ENCODE data around the gene FCER2. TPM values are rescaled to one million over a fixed set of nuclear protein-coding genes. Genes with fewer than 3 reads are reported as not detected.
A peak's percentile ranks its signal among the peaks of the same experiment; 100 is the strongest.

FCER2 gene
- polyA plus RNA-seq, 2 of the 4 experiments (the other 2 are of a cell fraction) = not detected

DNA sequence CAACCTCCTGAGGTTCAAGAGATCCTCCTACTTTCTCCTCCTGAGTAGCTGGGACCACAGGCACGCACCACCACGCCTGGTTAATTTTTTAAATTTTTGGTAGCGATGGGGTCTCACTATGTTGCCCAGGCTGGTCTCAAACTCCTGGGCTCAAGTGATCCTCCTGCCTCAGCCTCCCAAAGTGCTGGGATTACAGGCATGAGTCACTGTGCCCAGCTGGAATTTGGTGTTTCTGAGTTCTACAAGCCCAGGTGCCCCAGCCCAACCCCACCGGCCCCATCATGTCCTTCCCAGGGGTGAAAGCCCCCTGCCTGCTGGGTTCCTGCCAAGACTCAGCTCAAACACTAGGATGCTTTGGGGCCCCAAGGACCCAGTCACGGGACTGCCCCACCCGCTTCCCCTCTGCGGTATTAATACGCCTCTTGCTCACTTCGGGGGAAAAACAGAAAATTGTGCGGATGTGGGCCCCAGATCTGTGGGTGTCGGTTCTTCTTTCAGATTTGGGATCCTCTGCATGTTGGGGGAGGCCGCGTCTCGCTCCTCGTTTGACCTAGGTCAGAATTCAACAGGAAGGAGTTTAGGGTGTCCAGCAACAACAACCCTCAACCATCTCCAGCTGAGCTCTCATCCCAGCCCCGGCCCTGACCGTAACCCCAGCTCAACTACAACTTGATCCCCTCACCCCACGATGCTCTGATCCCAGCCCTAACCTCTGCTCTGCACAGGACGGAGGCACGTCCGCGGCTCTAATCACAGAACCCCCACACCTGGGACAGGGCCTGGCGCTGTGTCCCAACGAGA lies 3.7 kb upstream of the FCER2 start:
- ChIA-PET POLR2A (no interaction called here), CTCF (no interaction called here)
- Histone ChIP-seq H3K4me2 (no peak overlapping the region), H3K4me3 (no peak overlapping the region), H3K9me3 (no peaks in the 10 kb centered on the region), H3K27ac (no peak overlapping the region), H3K4me1 (no peaks in the 10 kb centered on the region)
- WGBS (ENCODE audit: missing lambda C conversion rate) = 68% methylated on average over 24 of the region's 24 CpGs
- no peak for FAIRE-seq
- no peak for TF ChIP-seq RFX5 (IDR thresholded peaks at IDR 0.05)
- TF ChIP-seq CHD4 (IDR thresholded peaks at IDR 0.05; ENCODE audit: borderline replicate concordance) = no peak
- no peak for TF ChIP-seq MYC (IDR thresholded peaks at IDR 0.05; ENCODE audit: borderline replicate concordance, low read length)
- TF ChIP-seq, protein P1, sequence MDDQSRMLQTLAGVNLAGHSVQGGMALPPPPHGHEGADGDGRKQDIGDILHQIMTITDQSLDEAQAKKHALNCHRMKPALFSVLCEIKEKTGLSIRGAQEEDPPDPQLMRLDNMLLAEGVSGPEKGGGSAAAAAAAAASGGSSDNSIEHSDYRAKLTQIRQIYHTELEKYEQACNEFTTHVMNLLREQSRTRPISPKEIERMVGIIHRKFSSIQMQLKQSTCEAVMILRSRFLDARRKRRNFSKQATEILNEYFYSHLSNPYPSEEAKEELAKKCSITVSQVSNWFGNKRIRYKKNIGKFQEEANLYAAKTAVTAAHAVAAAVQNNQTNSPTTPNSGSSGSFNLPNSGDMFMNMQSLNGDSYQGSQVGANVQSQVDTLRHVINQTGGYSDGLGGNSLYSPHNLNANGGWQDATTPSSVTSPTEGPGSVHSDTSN (IDR thresholded peaks at IDR 0.05) = no peak
- TF ChIP-seq SREBF2 (IDR thresholded peaks at IDR 0.05) = no peak
- TF ChIP-seq, protein P2, sequence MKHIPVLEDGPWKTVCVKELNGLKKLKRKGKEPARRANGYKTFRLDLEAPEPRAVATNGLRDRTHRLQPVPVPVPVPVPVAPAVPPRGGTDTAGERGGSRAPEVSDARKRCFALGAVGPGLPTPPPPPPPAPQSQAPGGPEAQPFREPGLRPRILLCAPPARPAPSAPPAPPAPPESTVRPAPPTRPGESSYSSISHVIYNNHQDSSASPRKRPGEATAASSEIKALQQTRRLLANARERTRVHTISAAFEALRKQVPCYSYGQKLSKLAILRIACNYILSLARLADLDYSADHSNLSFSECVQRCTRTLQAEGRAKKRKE (CRISPR knock-in tag; IDR thresholded peaks at IDR 0.05; ENCODE audit: low read depth) = no peak
- TF ChIP-seq TFCP2L1 (CRISPR knock-in tag; IDR thresholded peaks at IDR 0.05) = no peak
- TF ChIP-seq EHMT2 (IDR thresholded peaks at IDR 0.05; ENCODE audit: low read depth) = no peak
- TF ChIP-seq EHF (CRISPR knock-in tag; IDR thresholded peaks at IDR 0.05) = no peak
- no peak for TF ChIP-seq RNF2 (IDR thresholded peaks at IDR 0.05; ENCODE audit: borderline replicate concordance, low read depth)
- no peak for TF ChIP-seq CBX8 (IDR thresholded peaks at IDR 0.05)
- TF ChIP-seq PHF8 (IDR thresholded peaks at IDR 0.05; ENCODE audit: borderline replicate concordance, low read depth) = no peak
- no peak for TF ChIP-seq GATA3 (IDR thresholded peaks at IDR 0.05; ENCODE audit: borderline replicate concordance)
- TF ChIP-seq ZC3H11A (IDR thresholded peaks at IDR 0.05) = no peak
- TF ChIP-seq SMC3 (IDR thresholded peaks at IDR 0.05) = no peak
- no peak for DNase-seq (ENCODE audit: low read depth in 1 of 2, low spot score in 1 of 2)
- ATAC-seq = no peak

DNA sequence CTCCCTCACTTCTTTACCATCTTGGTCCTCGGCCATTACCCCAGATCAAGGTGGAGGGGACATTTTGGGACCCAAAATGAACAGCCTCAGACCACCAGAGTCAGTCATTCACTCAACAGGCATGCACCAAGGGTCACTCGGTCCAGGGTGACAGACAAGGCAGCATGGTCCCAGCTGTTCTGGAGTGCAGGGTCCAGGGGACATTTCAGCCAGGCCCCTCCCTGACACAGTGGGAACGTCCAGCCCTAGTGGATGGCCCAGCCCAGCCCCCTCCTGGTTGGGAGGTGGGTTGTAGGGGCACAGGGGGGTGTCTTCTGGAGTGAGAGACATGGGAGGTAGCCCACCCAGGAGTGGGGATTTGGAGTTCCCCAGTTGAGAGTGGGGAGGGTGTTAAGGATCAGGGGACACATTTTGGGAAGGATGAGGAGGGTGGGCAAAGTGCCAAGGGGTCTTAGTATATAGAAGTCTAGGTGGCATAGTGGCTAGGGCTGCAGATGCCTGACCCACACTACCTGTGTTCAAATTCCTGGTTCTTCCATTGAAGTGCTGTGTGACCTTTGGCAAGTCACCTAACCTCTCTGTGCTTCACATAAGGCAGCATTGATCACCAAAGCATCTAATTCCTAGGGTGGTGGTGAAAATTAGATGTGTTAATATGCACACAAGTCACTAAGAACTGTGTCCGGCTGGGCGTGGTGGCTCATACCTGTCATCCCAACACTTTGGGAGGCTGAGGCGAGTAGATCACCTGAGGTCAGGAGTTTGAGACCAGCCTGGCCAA lies 2.5 kb upstream of the FCER2 start:
- no peak overlapping the region for H3K4me3 ChIP-seq
- WGBS (ENCODE audit: missing lambda C conversion rate) = 52% methylated on average over 3 of the region's 6 CpGs
- POLR2A ChIA-PET = no interaction called here
- ATAC-seq = no peak
- H3K4me2 ChIP-seq = no peak overlapping the region
- no peak for DNase-seq (ENCODE audit: low read depth in 1 of 2, low spot score in 1 of 2)
- no peaks in the 10 kb centered on the region for H3K4me1 ChIP-seq
- CTCF ChIA-PET = no interaction called here
- H3K27ac ChIP-seq = no peak overlapping the region
- TF ChIP-seq HDAC2 (IDR thresholded peaks at IDR 0.05) (0 out of 2 replicates have a peak, but pooled peaks have one; percentile 26), ZFP36 (IDR thresholded peaks at IDR 0.05; ENCODE audit: borderline replicate concordance, partially characterized antibody) (peak; percentile 79), CBX8 (IDR thresholded peaks at IDR 0.05) (no peak)
- no peak for FAIRE-seq
- no peaks in the 10 kb centered on the region for H3K9me3 ChIP-seq

DNA sequence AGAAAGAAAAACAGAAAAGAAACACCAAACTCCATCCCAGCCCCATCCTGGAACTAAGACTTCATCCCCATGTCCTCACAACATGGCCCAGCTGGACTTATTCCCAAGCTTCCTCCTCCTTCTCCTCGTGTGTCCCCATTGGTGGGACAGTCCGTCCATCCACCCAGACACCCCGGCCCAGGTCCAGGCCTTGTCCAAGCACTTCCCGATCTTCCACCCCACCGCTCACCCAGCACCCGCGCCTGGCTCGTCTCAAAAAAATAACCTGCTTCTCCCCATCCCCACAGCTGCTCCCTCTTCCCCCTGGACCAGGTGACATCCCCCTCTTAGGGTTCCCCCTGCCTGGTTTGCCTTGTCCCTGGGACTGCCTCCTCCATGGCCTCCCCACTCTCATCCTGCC lies 1.4 kb upstream of the FCER2 start:
- 68% methylated on average over 8 of the region's 8 CpGs for WGBS (ENCODE audit: missing lambda C conversion rate)
- ATAC-seq = 0 out of 6 replicates have a peak, but pooled peaks of 1 of the 2 experiments have one; percentile 24
- POLR2A ChIA-PET = interaction anchor here (0.6 kb wide), 1 partner anchor 566 kb away, joined by 3 read pairs; no protein-coding TSS in a partner anchor

More for the DNA sequence above, 1.4 kb upstream of the FCER2 start:
- TF ChIP-seq CEBPB (IDR thresholded peaks at IDR 0.05) = no peak
- no peak overlapping the region for H3K4me2 ChIP-seq
- no peak overlapping the region for H3K4me3 ChIP-seq
- CTCF ChIA-PET = interaction anchor here (1.2 kb wide), 1 partner anchor 135 kb away, joined by 3 read pairs; no protein-coding TSS in a partner anchor
- DNase-seq (ENCODE audit: low read depth in 1 of 2, low spot score in 1 of 2) = peak in 1 of 2 experiments; percentile 27
- H3K9me3 ChIP-seq = no peaks in the 10 kb centered on the region
- FAIRE-seq = no peak
- no peaks in the 10 kb centered on the region for H3K4me1 ChIP-seq
- no peak overlapping the region for H3K27ac ChIP-seq
